Neuronal stem cell (in vitro differentiated cells): Measurements from ENCODE around the gene CYP26A1.

ENCODE experiments used
- DNase-seq: peaks from one replicate; pipeline ENCODE4 v3.0.0-alpha.2; 2013; ENCODE audit warnings: low spot score
- H2AFZ ChIP-seq: one replicate; pipeline ENCODE4 v1.6.1; 2013; ENCODE audit warnings: mild to moderate bottlenecking, low read length, inconsistent platforms
- H2AK5ac ChIP-seq: 2 replicates; pipeline ENCODE4 v1.6.1; 2013; ENCODE audit warnings: low read depth, mild to moderate bottlenecking, inconsistent platforms, low read length, moderate library complexity, mixed read lengths
- H2BK120ac ChIP-seq: 2 replicates; pipeline ENCODE4 v1.6.1; 2013; ENCODE audit warnings: low read depth, mild to moderate bottlenecking, inconsistent platforms, low read length, moderate library complexity, mixed read lengths
- H2BK12ac ChIP-seq: one replicate; pipeline ENCODE4 v1.6.1; 2013; ENCODE audit warnings: low read length, inconsistent platforms
- H2BK15ac ChIP-seq: 2 replicates; pipeline ENCODE4 v1.6.1; 2013; ENCODE audit warnings: mild to moderate bottlenecking, low read length, inconsistent platforms, mixed read lengths
- H2BK5ac ChIP-seq: one replicate; pipeline ENCODE4 v1.6.1; 2013; ENCODE audit warnings: inconsistent platforms, mild to moderate bottlenecking, low read length, moderate library complexity
- H3K14ac ChIP-seq: one replicate; pipeline ENCODE4 v1.6.1; 2013; ENCODE audit warnings: low read length, inconsistent platforms
- H3K18ac ChIP-seq: 2 replicates; pipeline ENCODE4 v1.6.1; 2013; ENCODE audit warnings: low read length, inconsistent platforms
- H3K23ac ChIP-seq: 2 replicates; pipeline ENCODE4 v1.6.1; 2013; ENCODE audit warnings: low read depth, mild to moderate bottlenecking, mixed read lengths, low read length, inconsistent platforms; ENCODE audit not compliant: poor library complexity
- H3K27ac ChIP-seq: replicated peaks from 3 replicates; pipeline ENCODE4 v1.5.1; 2013; ENCODE audit warnings: low read length, inconsistent platforms
- H3K27me3 ChIP-seq, 3 experiments: 2 replicates each; pipeline ENCODE4 v1.6.1; 2013; ENCODE audit warnings: low read length in 3 of 3, mild to moderate bottlenecking in 2 of 3, inconsistent platforms in 1 of 3, low read depth in 1 of 3, mixed read lengths in 1 of 3, moderate library complexity in 1 of 3; ENCODE audit not compliant: control insufficient read depth in 3 of 3, insufficient read depth in 3 of 3
- H3K36me3 ChIP-seq, 2 donors: replicated peaks in 1 of 2; 2 replicates each; pipeline ENCODE4 v1.6.1; 2013; ENCODE audit warnings: low read length in 2 of 2; ENCODE audit not compliant: control insufficient read depth in 2 of 2, insufficient read depth in 2 of 2
- H3K4ac ChIP-seq: 2 replicates; pipeline ENCODE4 v1.6.1; 2013; ENCODE audit warnings: inconsistent platforms, mild to moderate bottlenecking, low read length, moderate library complexity
- H3K4me1 ChIP-seq, 2 donors: 1 replicate in 1 of 2; 2 replicates in 1 of 2; pipeline ENCODE4 v1.6.1; 2013; ENCODE audit warnings: low read length in 2 of 2, low read depth in 1 of 2; ENCODE audit not compliant: control insufficient read depth in 2 of 2, insufficient read depth in 1 of 2
- H3K4me2 ChIP-seq: one replicate; pipeline ENCODE4 v1.6.1; 2013; ENCODE audit warnings: mild to moderate bottlenecking, low read length, inconsistent platforms; ENCODE audit not compliant: insufficient read depth, poor library complexity, severe bottlenecking
- H3K4me3 ChIP-seq, 2 donors: 2 replicates each; pipeline ENCODE4 v1.5.1; 2013; ENCODE audit warnings: low read length in 2 of 2, mild to moderate bottlenecking in 2 of 2, inconsistent platforms in 1 of 2, moderate library complexity in 1 of 2
- H3K79me1 ChIP-seq: one replicate; pipeline ENCODE4 v1.6.1; 2013; ENCODE audit warnings: low read depth, mild to moderate bottlenecking, inconsistent platforms, low read length, moderate library complexity
- H3K9ac ChIP-seq: one replicate; pipeline ENCODE4 v1.6.1; 2013; ENCODE audit warnings: mild to moderate bottlenecking, low read depth, low read length, inconsistent platforms; ENCODE audit not compliant: poor library complexity
- H3K9me3 ChIP-seq, 2 donors: replicated peaks in 1 of 2; 2 replicates each; pipeline versions ENCODE3 to v1.6.1; 2013; ENCODE audit warnings: low read length in 2 of 2, mild to moderate bottlenecking in 2 of 2, inconsistent platforms in 1 of 2, low read depth in 1 of 2, mixed read lengths in 1 of 2, moderate library complexity in 1 of 2; ENCODE audit not compliant: control insufficient read depth in 2 of 2, insufficient read depth in 1 of 2
- H4K8ac ChIP-seq: one replicate; pipeline ENCODE4 v1.6.1; 2013; ENCODE audit warnings: low read depth, mild to moderate bottlenecking, inconsistent platforms, low read length, moderate library complexity
- H4K91ac ChIP-seq: one replicate; pipeline ENCODE4 v1.6.1; 2013; ENCODE audit warnings: low read length, low read depth, mild to moderate bottlenecking, inconsistent platforms; ENCODE audit not compliant: poor library complexity
- WGBS, 2 donors: extraction: QIAGEN DNeasy Blood & Tissue Kit; methylation state at CpG; one replicate each; pipeline ENCODE4 v1.1.7; 2013; ENCODE audit warnings: missing lambda C conversion rate in 2 of 2, mixed read lengths in 1 of 2; ENCODE audit not compliant: insufficient read length in 2 of 2, insufficient replicate concordance in 1 of 2; ENCODE audit errors: extremely low coverage in 2 of 2; 5-methylcytosine and 5-hydroxymethylcytosine counted together

The CYP26A1 gene

GRCh38 chr10:93090619-93091018 is 16.9 kb downstream of the CYP26A1 start:
- Histone ChIP-seq H3K18ac (no peak overlapping the region), H3K23ac (no peak overlapping the region), H3K36me3 (no peaks in the 10 kb centered on the region), H4K8ac (no peak overlapping the region), H3K9me3 (peaks cover 0 to 2% of the 10 kb centered on the region in 2 donors), H2AFZ (no peak overlapping the region), H2BK120ac (no peak overlapping the region), H2BK12ac (no peak overlapping the region), H3K4ac (no peak overlapping the region), H4K91ac (no peak overlapping the region), H2AK5ac (no peak overlapping the region), H2BK15ac (no peak overlapping the region), H3K4me2 (no peak overlapping the region), H3K4me3 (no peak overlapping the region), H3K27ac (no peak overlapping the region), H3K14ac (no peak overlapping the region), H3K79me1 (no peaks in the 10 kb centered on the region), H3K4me1 (peaks cover 0 to 1% of the 10 kb centered on the region in 2 donors), H2BK5ac (no peak overlapping the region), H3K9ac (no peak overlapping the region), H3K27me3 (peaks cover 0 to 3% (median 0%) of the 10 kb centered on the region in 3 experiments)
- no CpG with 5 or more reads among the region's 2 CpGs for WGBS, 2 donors
- DNase-seq, result no peak

GRCh38 chr10:93091960-93092359 is 18.3 kb downstream of the CYP26A1 start:
- no peaks in the 10 kb centered on the region for H3K36me3 ChIP-seq
- H2BK12ac ChIP-seq, result no peak overlapping the region
- no peaks in the 10 kb centered on the region for H3K27me3 ChIP-seq
- H3K4ac ChIP-seq, result no peak overlapping the region
- H2BK120ac ChIP-seq, result no peak overlapping the region
- peaks cover 0 to 1% of the 10 kb centered on the region in 2 donors for H3K4me1 ChIP-seq
- H3K9ac ChIP-seq, result no peak overlapping the region
- H3K27ac ChIP-seq, result no peak overlapping the region
- no peak overlapping the region for H4K8ac ChIP-seq
- H3K18ac ChIP-seq, result no peak overlapping the region
- no peak overlapping the region for H2BK15ac ChIP-seq
- no peak overlapping the region for H3K14ac ChIP-seq
- DNase-seq, result no peak
- H3K23ac ChIP-seq, result no peak overlapping the region
- peaks cover 0 to 2% of the 10 kb centered on the region in 2 donors for H3K9me3 ChIP-seq
- no peak overlapping the region for H4K91ac ChIP-seq
- no peak overlapping the region for H3K4me3 ChIP-seq
- no peak overlapping the region for H2AK5ac ChIP-seq
- no CpG with 5 or more reads among the region's 3 CpGs for WGBS, 2 donors
- no peak overlapping the region for H3K4me2 ChIP-seq
- no peak overlapping the region for H2AFZ ChIP-seq
- H3K79me1 ChIP-seq, result no peaks in the 10 kb centered on the region
- no peak overlapping the region for H2BK5ac ChIP-seq

- Histone ChIP-seq H3K4me1 (peaks cover 0 to 1% of the 10 kb centered on the region in 2 donors), H3K9ac (no peak overlapping the region), H2AFZ (no peak overlapping the region), H3K4ac (no peak overlapping the region), H3K9me3 (no peaks in the 10 kb centered on the region), H3K14ac (no peak overlapping the region), H4K91ac (no peak overlapping the region), H3K27ac (no peak overlapping the region), H3K4me2 (no peak overlapping the region), H3K79me1 (no peaks in the 10 kb centered on the region), H2BK5ac (no peak overlapping the region), H3K36me3 (no peaks in the 10 kb centered on the region), H3K27me3 (peaks cover 0 to 3% (median 0%) of the 10 kb centered on the region in 3 experiments), H2BK120ac (no peak overlapping the region), H2BK12ac (no peak overlapping the region), H3K4me3 (no peak overlapping the region), H3K18ac (no peak overlapping the region), H3K23ac (no peak overlapping the region), H4K8ac (no peak overlapping the region), H2AK5ac (no peak overlapping the region), H2BK15ac (no peak overlapping the region)
- WGBS, 2 donors, result no CpG with 5 or more reads among the region's 1 CpG
- DNase-seq, result no peak
Observed at GRCh38 chr10:93095225-93095624, 21.5 kb downstream of the CYP26A1 start.

- Histone ChIP-seq H2AK5ac (no peak overlapping the region), H3K4me3 (no peak overlapping the region), H3K4ac (no peak overlapping the region), H2AFZ (no peak overlapping the region), H2BK5ac (no peak overlapping the region), H3K14ac (no peak overlapping the region), H4K91ac (no peak overlapping the region), H3K9me3 (no peaks in the 10 kb centered on the region), H3K23ac (no peak overlapping the region), H3K27ac (no peak overlapping the region), H3K4me2 (no peak overlapping the region), H3K27me3 (peaks cover 0 to 3% (median 0%) of the 10 kb centered on the region in 3 experiments), H3K9ac (no peak overlapping the region), H2BK12ac (no peak overlapping the region), H3K36me3 (no peaks in the 10 kb centered on the region), H2BK120ac (no peak overlapping the region), H3K18ac (no peak overlapping the region), H3K79me1 (no peaks in the 10 kb centered on the region), H2BK15ac (no peak overlapping the region), H3K4me1 (peaks cover 0 to 1% of the 10 kb centered on the region in 2 donors), H4K8ac (no peak overlapping the region)
- WGBS, 2 donors, result no CpG with 5 or more reads among the region's 5 CpGs
- DNase-seq, result no peak
Observed at GRCh38 chr10:93096901-93097300, 23.2 kb downstream of the CYP26A1 start.
